Measurements from ENCODE around the gene TSBP1.

- TF ChIP-seq CTCF (IDR thresholded peaks at IDR 0.05; ENCODE audit: low read depth, low read length) (no peak), EZH2phosphoT487 (IDR thresholded peaks at IDR 0.05; ENCODE audit: low read depth) (no peak)
Measured at GRCh38 chr6:32371803-32372202, at the start of gene TSBP1.

All from OCI-LY3 (cell line).